Medulla oblongata (tissue), 1 donor: ENCODE results near the gene ZFYVE28.

Experiments used
- DNase-seq: peaks from one replicate; pipeline ENCODE4 v3.0.0-alpha.2; 2015; ENCODE audit errors: extremely low spot score

Gene ZFYVE28

GRCh38 chr4:2428496-2429213, 10.2 kb upstream of the ZFYVE28 start:
- DNase-seq = no peak

- no peak for DNase-seq
These were observed 9.2 kb upstream of the ZFYVE28 start for GRCh38 chr4:2427383-2428334.

GRCh38 chr4:2426711-2427275, 8.3 kb upstream of the ZFYVE28 start:
- DNase-seq = no peak

GRCh38 chr4:2426069-2426397, 7.6 kb upstream of the ZFYVE28 start:
- DNase-seq = no peak

GRCh38 chr4:2425386-2426068, 7.1 kb upstream of the ZFYVE28 start:
- no peak for DNase-seq

GRCh38 chr4:2424581-2424980, 6.1 kb upstream of the ZFYVE28 start:
- DNase-seq = no peak

GRCh38 chr4:2423695-2424094, 5.2 kb upstream of the ZFYVE28 start:
- DNase-seq = no peak

GRCh38 chr4:2423066-2423465, 4.6 kb upstream of the ZFYVE28 start:
- no peak for DNase-seq

- no peak for DNase-seq
These were observed 3.5 kb upstream of the ZFYVE28 start for GRCh38 chr4:2421928-2422327.

- no peak for DNase-seq
These were observed 1.4 kb upstream of the ZFYVE28 start for GRCh38 chr4:2419814-2420213.

- DNase-seq = peak; percentile 98
These were observed 466 bp upstream of the ZFYVE28 start, which contains the start of gene CFAP99 for GRCh38 chr4:2418650-2419571. Gene CFAP99 (plus strand): TSS chr4:2418955.

GRCh38 chr4:2417226-2417764, 1.1 kb downstream of the ZFYVE28 start:
- no peak for DNase-seq

- DNase-seq = no peak
These were observed 1.8 kb downstream of the ZFYVE28 start for GRCh38 chr4:2416564-2417225.

GRCh38 chr4:2415881-2416563, 2.4 kb downstream of the ZFYVE28 start:
- no peak for DNase-seq

GRCh38 chr4:2415213-2415612, 3.2 kb downstream of the ZFYVE28 start:
- no peak for DNase-seq

GRCh38 chr4:2413821-2414610, 4.4 kb downstream of the ZFYVE28 start:
- DNase-seq = no peak

GRCh38 chr4:2412885-2413716, 5.3 kb downstream of the ZFYVE28 start:
- DNase-seq = peak; percentile 85

GRCh38 chr4:2412534-2412884, 5.9 kb downstream of the ZFYVE28 start:
- DNase-seq = no peak
